Adipocyte (in vitro differentiated cells): Measurements from ENCODE around the gene FBL.
A peak's percentile ranks its signal among the peaks of the same experiment; 100 is the strongest.

Experiments used
- DNase-seq: peaks from one replicate; pipeline ENCODE4 v3.0.0-alpha.2; 2015; ENCODE audit warnings: low read depth
- H3K27me3 ChIP-seq: replicated peaks from 2 replicates; pipeline ENCODE4 v1.7.0; 2013; ENCODE audit warnings: mild to moderate bottlenecking, low read length, moderate library complexity; ENCODE audit not compliant: control insufficient read depth, insufficient read depth
- H3K36me3 ChIP-seq: 2 replicates; pipeline ENCODE4 v1.7.0; 2013; ENCODE audit warnings: low read length, mild to moderate bottlenecking, moderate library complexity; ENCODE audit not compliant: control insufficient read depth, insufficient read depth, severe bottlenecking
- H3K4me1 ChIP-seq: 2 replicates; pipeline ENCODE4 v1.7.0; 2013; ENCODE audit warnings: mild to moderate bottlenecking, low read length, moderate library complexity; ENCODE audit not compliant: control insufficient read depth, insufficient read depth
- H3K4me3 ChIP-seq: 2 replicates; pipeline ENCODE4 v1.7.0; 2013; ENCODE audit warnings: mild to moderate bottlenecking, low read length, moderate library complexity
- H3K9ac ChIP-seq: 2 replicates; pipeline ENCODE4 v1.7.0; 2013; ENCODE audit warnings: mild to moderate bottlenecking, low read length, moderate library complexity
- H3K9me3 ChIP-seq: 2 replicates; pipeline ENCODE4 v1.7.0; 2013; ENCODE audit warnings: mild to moderate bottlenecking, low read length, moderate library complexity; ENCODE audit not compliant: control insufficient read depth

Gene FBL

GRCh38 chr19:39852882-39853281 is 6.7 kb upstream of the FBL start:
- no peaks in the 10 kb centered on the region for H3K36me3 ChIP-seq
- DNase-seq: no peak
- H3K27me3 ChIP-seq: no peaks in the 10 kb centered on the region
- no peak overlapping the region for H3K4me3 ChIP-seq
- H3K9me3 ChIP-seq: peaks cover 3% of the 10 kb centered on the region
- H3K9ac ChIP-seq: no peak overlapping the region
- no peaks in the 10 kb centered on the region for H3K4me1 ChIP-seq

DNA sequence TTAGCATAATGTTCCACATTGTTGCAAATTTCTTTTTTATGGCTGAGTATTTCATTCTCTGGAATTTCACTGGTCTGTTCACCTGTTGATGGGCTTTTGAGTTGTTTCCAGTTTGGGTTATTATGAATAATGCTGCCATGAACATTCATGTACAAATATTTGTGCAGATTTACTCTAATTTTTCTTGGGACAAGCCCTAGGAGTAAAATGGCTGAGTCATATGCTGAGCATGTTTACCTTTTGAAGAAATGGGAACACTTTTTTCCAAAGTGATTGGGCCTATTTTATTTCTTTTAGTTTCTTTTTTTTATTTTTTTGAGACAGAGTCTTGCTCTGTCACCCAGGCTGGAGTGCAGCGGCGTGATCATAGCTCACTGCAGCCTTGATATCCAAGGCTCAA is 4.7 kb upstream of the FBL start:
- H3K4me3 ChIP-seq: no peak overlapping the region
- H3K9ac ChIP-seq: no peak overlapping the region
- peaks cover 3% of the 10 kb centered on the region for H3K9me3 ChIP-seq
- DNase-seq: peak; percentile 9
- no peaks in the 10 kb centered on the region for H3K27me3 ChIP-seq
- peaks cover 12% of the 10 kb centered on the region for H3K4me1 ChIP-seq
- H3K36me3 ChIP-seq: no peaks in the 10 kb centered on the region

GRCh38 chr19:39848392-39848791 is 2.2 kb upstream of the FBL start:
- Histone ChIP-seq H3K4me1 (peaks cover 31% of the 10 kb centered on the region), H3K36me3 (no peaks in the 10 kb centered on the region), H3K9me3 (no peaks in the 10 kb centered on the region), H3K9ac (no peak overlapping the region), H3K27me3 (no peaks in the 10 kb centered on the region), H3K4me3 (no peak overlapping the region)
- no peak for DNase-seq

DNA sequence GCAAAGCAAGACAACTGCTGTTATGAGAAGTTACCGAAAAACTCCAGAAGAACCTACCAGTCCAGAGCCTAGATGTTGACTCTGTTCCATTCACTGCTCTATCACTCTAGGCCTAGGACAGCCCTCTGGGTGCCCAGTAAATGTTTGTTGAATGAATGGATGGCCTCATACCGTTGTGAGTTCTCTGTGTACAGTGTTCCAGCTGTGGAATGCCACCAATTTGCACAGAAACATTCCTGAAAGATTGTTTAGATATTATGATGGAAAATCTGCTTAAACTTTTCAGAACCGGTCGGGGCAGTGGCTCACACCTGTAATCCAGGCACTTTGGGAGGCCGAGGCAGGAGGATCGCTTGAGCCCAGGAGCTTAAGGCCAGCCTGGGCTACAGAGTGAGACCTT is 1.3 kb upstream of the FBL start:
- H3K4me3 ChIP-seq: no peak overlapping the region
- no peaks in the 10 kb centered on the region for H3K9me3 ChIP-seq
- no peaks in the 10 kb centered on the region for H3K27me3 ChIP-seq
- H3K9ac ChIP-seq: no peak overlapping the region
- H3K36me3 ChIP-seq: no peaks in the 10 kb centered on the region
- peak; percentile 32 for DNase-seq
- peaks cover 31% of the 10 kb centered on the region for H3K4me1 ChIP-seq

GRCh38 chr19:39846678-39847486 is 703 bp upstream of the FBL start:
- no peaks in the 10 kb centered on the region for H3K36me3 ChIP-seq
- no peaks in the 10 kb centered on the region for H3K9me3 ChIP-seq
- H3K9ac ChIP-seq: peak overlapping the region; percentile 93
- peak; percentile 12 for DNase-seq
- H3K4me1 ChIP-seq: peaks cover 31% of the 10 kb centered on the region
- no peaks in the 10 kb centered on the region for H3K27me3 ChIP-seq
- H3K4me3 ChIP-seq: peak overlapping the region; percentile 99

DNA sequence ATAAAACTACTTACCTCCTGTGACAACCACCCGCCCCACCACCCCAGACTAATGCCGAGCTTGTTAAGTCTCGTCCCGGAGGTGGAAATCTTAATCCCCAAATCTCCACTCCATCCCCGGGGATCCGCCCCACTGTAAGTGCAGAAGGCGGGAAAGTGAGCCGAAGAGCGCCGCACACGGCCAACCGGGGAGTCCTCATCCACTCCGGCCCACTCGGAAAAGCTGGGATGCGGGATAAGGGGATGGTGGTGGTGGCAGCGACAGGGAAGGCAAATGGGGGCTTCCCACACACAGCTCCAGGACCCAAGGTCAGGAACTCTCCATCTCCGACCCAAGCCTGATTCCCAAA is 621 bp downstream of the FBL start:
- no peaks in the 10 kb centered on the region for H3K9me3 ChIP-seq
- H3K27me3 ChIP-seq: no peaks in the 10 kb centered on the region
- peak overlapping the region; percentile 93 for H3K9ac ChIP-seq
- H3K4me1 ChIP-seq: peaks cover 37% of the 10 kb centered on the region
- peak; percentile 68 for DNase-seq
- H3K36me3 ChIP-seq: no peaks in the 10 kb centered on the region
- peak overlapping the region; percentile 99 for H3K4me3 ChIP-seq

DNA sequence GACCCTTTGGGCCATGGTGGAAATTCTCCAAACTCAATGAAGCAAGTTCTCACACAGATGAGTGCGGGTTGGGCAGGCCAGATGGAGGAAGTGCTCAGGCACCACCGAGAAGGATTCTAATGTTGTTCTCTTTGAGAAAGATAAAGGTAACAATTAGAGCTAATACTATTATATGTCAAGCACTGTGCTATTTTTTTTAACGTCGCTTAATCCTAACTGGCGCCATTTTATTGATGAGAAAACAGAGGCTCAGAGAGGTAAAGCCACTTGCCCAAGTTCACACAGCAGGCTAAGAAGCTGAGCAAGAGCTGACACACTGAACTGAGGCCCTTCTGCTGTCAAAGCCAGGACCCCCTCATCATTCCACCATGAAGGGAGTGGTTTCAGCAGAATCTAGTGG is 1.0 kb downstream of the FBL start:
- H3K9ac ChIP-seq: peak overlapping the region; percentile 93
- H3K4me3 ChIP-seq: peak overlapping the region; percentile 99
- H3K27me3 ChIP-seq: no peaks in the 10 kb centered on the region
- peaks cover 37% of the 10 kb centered on the region for H3K4me1 ChIP-seq
- peaks cover under 1% of the 10 kb centered on the region for H3K36me3 ChIP-seq
- no peak for DNase-seq
- H3K9me3 ChIP-seq: no peaks in the 10 kb centered on the region

GRCh38 chr19:39843919-39844793 is 2.0 kb downstream of the FBL start:
- peak; percentile 87 for DNase-seq
- H3K27me3 ChIP-seq: no peaks in the 10 kb centered on the region
- peak overlapping the region; percentile 45 for H3K9ac ChIP-seq
- no peak overlapping the region for H3K4me3 ChIP-seq
- peaks cover 10% of the 10 kb centered on the region for H3K36me3 ChIP-seq
- peaks cover 37% of the 10 kb centered on the region for H3K4me1 ChIP-seq
- H3K9me3 ChIP-seq: no peaks in the 10 kb centered on the region

DNA sequence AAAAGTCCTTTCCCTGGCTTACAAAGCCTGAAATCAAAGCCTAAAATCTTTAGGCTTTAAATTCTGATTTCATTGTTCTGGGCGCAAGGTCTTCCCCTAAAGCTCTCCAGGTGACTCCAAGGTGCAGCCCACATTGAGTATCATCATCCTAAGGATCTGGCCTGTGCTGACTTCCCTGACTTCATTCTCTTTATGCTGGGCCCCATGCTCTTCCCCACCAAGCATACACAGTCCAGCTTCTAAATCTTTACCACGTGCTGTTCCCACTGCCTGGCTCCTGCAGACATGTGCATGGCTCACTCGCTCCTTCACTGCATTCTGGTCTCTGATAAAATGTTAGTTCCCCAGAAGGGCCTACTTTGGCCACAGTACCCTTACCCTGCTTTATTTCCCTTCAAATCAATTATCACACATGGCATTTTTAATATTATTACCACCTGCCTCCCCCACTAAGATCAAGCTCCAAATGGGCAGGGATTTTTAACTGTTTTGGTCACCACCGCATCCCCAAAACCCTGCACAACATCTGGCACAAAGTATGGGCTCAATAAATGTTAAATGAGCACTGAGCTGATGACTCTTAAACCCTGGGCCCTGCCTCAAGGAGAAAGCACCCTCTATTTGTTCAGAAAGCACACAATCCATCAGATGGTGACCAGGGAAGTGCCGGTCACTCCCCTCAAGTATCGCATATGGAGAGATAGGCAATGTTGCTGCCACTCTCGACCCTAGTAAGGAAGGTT is 3.3 kb downstream of the FBL start:
- no peaks in the 10 kb centered on the region for H3K27me3 ChIP-seq
- H3K9me3 ChIP-seq: no peaks in the 10 kb centered on the region
- H3K9ac ChIP-seq: peak overlapping the region; percentile 81
- DNase-seq: no peak
- H3K4me1 ChIP-seq: peaks cover 37% of the 10 kb centered on the region
- H3K36me3 ChIP-seq: peaks cover 21% of the 10 kb centered on the region
- H3K4me3 ChIP-seq: peak overlapping the region; percentile 83

DNA sequence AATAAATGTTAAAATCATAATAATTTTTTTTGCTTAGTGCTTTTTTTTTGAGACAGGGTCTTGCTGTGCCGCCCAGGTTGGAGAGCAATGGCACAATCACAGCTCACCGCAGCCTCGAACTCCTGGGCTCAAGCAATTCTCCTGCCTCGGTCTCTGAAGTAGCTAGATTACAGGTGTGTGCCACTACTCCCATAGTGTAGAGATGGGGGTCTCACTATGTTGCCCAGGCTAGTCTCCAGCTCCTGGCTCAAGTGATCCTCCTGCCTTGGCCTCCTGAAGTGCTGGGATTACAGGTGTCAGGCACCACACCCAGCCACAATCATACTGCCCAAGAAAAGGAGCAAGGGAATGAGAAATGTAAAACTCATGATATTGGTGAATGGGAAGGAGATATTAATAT is 5.1 kb downstream of the FBL start:
- Histone ChIP-seq H3K36me3 (peaks cover 40% of the 10 kb centered on the region), H3K9ac (peak overlapping the region; percentile 81), H3K27me3 (no peaks in the 10 kb centered on the region), H3K9me3 (no peaks in the 10 kb centered on the region), H3K4me3 (no peak overlapping the region), H3K4me1 (peaks cover 25% of the 10 kb centered on the region)
- DNase-seq: no peak

DNA sequence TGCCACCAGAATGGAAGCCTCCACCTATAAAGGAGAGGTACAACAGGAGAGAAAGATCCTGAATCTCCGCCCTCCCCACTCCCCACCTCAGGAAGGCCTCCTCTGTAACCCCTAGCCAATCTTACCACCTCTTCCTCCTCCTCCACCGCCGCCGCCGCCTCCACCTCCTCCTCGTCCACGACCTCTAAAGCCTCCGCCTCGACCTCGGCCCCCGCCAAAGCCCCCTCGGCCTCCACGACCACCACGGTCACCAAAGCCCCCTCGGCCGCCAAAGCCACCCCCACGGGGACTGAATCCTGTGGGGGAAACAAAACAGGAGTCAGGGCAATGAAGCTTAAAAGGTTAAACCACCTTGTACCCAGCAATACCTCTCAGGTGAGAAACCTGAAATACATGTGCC is 5.7 kb downstream of the FBL start:
- DNase-seq: no peak
- H3K36me3 ChIP-seq: peaks cover 45% of the 10 kb centered on the region

More for the DNA sequence above, 5.7 kb downstream of the FBL start:
- Histone ChIP-seq H3K4me1 (peaks cover 24% of the 10 kb centered on the region), H3K9me3 (no peaks in the 10 kb centered on the region), H3K9ac (peak overlapping the region; percentile 4), H3K4me3 (no peak overlapping the region), H3K27me3 (no peaks in the 10 kb centered on the region)
